Activated CD8-positive, alpha-beta memory T cell treated with anti-CD3 and anti-CD28 coated beads for 4 hours (primary cell): ENCODE measurements around the gene NMUR1.
A peak's percentile ranks its signal among the peaks of the same experiment; 100 is the strongest.

ENCODE experiments used
- DNase-seq, 2 donors: peaks; one replicate each; pipeline ENCODE4 v3.0.0-alpha.2; 2020; ENCODE audit warnings: low read depth in 2 of 2

NMUR1 gene

GRCh38 chr2:231554327-231554726 is 24.1 kb upstream of the NMUR1 start:
- no peak for DNase-seq

GRCh38 chr2:231552752-231553151 is 22.5 kb upstream of the NMUR1 start:
- no peak for DNase-seq

DNA sequence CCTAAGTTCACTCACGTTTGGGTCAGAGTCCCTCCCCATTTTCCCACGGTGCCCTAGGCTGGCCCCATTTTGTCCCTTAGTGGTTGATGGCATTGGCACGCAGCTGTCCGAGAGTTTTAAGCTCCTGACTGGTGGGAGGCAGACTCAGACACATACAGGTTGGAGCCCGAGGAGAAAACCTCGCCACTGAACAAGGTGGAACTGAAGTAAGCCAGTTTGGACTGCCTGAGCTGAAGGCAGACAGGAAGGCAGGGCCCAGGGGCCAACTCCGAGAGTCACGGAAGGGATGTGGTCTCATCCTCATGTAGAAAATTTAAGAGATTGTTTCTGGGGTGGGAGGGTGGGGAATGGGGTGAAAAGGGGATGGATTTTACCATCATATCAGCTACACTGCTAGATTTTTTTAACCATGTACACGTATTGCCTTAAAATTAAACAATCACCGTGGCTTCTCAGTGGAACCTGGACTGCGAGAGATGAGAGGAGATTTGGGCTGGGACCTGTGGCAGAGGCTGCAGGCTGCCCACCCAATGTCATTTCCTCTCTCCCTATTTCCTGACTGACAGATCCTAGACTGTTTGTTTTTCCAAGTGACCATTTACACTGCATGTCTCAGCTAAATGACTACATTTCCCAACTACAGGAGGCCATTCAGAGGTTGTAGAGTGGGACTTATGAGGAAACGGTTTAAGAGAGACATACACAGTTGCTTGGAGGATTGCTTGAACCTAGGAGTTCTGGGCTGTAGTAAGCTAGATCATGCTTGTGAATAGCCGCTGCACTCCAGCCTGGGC is 19.4 kb upstream of the NMUR1 start:
- no peak for DNase-seq

DNA sequence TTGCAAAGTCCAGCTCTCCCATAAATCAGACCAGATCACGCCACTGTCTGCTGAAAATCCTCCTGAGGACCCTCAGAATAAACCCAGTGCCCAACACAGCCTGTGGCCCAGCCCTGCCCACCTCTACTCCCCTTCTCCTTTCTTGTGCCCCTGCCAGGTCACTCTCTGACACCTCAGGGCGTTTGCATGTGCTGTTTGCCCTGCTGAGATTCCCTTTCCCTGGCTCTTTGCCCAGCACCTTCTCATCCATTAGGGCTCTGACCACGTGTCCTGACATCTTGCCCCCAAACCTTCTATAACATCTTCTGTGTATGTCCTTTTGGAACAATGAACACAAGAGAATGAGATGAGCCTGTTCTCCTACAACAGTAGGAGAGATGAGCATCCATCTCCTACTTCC is 18.5 kb upstream of the NMUR1 start:
- no peak for DNase-seq

DNA sequence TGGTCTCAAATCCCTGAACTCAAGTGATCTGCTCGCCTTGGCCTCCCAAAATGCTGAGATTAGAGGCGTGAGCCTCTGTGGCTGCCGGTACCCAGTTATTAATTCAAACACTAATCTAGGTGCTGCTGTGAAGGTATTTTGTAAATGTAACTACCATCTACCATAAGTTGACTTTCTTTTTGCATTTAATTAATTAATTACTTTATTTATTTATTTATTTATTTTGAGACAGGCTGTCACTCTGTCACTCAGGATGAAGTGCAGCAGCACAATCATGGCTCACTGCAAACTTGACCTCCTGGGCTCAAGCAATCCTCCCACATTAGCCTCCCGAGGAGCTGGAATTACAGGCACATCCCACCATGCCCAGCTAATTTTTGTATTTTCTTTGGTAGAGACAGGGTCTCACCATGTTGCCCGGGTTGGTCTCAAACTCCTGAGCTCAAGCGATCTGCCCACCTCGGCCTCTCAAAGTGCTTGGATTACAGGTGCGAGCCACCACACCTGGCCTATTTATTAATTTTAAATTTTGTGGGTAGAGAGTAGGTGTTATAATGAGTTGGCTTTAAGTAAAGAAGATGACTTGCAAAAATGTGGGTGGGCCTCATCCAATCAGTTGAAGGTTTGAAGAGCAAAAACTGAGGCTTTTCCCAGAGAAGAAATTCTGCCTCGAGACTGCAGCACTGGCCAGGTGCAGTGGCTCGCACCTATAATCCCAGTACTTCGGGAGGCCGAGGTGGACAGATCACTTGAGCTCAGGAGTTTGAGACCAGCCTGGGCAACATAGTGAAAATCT is 17.3 kb upstream of the NMUR1 start:
- no peak for DNase-seq

DNA sequence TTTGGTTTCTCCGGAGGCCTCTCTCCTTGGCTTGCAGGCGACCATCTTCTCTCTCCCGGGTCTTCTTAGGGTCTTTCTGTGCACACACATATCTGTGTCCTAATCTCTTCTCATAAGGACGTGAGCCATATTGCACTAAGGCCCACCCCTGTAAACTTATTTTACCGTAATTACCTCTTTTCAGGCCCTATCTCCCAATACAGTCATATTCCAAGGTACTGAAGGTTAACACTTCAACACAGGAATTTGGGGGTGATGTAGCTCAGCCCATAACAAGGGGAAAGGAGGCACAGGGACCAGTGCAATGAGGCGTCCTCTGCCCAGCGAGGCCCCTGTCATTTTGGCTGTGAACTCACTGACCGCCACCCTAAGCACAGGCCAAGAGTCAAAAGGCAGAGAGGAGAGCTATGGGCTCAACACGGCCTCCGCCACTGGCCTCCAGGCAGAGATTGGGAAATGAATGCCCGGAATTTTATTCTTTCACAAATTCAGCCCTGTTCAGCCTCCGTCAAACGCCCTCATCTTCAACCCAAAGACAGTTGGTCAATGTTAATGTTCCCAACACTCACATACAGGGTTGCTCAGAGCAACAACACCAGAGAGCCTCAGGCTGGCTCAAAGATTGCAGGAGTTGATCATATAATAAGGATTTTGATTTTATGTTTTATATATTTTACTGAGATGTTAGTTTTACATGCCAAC is 15.9 kb upstream of the NMUR1 start:
- DNase-seq = no peak

- DNase-seq = peak; percentile 26 to 50
Observed at GRCh38 chr2:231545105-231545902, 15.1 kb upstream of the NMUR1 start.

- no peak for DNase-seq
Observed at GRCh38 chr2:231542136-231542535, 11.9 kb upstream of the NMUR1 start.

DNA sequence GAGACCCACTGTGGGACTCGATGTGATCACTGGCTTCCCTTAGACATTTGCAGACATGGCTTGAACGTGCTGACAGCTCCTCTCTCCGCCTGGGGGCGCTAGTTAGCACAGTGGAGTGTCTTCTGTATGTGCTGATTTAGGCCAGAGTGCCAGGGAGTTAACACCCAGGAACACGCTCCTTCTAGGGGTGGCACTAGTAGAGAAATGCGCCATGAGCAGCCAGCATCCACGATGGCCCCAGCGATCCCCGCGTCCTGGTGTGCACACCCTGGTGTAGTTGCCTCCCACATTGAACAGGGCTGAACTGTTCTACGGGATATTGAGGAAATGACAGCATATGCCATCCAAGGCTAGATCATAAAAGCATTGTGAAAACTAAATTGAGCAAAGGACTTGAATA is 11.4 kb upstream of the NMUR1 start:
- no peak for DNase-seq

DNA sequence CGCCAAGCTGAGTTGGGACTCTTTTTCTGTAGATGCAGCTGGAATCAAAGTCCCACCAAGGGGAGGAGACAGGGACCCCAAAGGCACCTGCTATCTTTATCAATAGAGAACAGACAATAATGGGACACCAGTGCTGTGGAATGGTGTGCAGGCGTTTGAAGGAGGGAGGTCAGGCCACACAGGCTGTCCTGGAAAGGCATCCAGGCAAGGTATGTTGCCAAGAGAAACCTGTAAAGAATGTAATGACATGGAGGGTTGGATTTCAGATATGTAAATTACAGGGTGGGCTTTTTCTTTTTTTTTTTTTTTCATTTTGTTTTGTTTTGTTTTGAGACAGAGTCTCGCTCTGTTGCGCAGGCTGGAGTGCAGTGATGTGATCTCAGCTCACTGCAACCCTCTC is 9.7 kb upstream of the NMUR1 start:
- DNase-seq = no peak

- no peak for DNase-seq
Observed at GRCh38 chr2:231535961-231536360, 5.7 kb upstream of the NMUR1 start.

DNA sequence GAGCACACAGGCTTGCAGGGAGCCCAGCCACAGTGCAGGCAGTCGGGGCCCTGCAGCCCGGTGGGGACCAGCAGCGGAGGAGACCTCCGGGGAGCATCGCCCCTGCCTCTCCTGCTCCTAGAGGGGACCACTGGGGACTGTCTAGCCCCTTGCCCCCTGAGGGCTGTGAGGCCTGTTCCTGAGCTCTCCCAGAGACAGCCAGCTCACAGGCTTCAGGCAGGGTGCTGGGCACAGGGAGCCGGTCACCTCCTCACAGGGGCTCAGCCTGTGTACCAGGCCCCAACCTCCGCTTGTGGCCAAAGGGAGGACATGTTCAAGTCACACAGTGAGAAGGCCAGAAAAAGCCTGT is 3.5 kb upstream of the NMUR1 start:
- no peak for DNase-seq

- no peak for DNase-seq
Observed at GRCh38 chr2:231533086-231533776, 3.0 kb upstream of the NMUR1 start.

DNA sequence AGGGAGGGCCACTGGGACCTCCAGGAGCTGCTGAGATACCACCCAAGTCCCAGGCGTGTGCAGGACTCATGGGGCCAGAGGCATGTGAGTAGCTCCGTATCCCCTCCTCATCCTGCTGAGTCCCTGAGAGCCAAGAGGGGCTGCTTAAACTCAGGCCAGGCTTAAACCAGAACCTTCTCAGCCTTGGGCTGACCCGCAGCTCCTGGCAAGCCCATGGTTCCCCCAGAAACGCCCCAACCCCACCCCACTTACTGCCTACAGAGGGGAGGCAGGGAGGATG is 2.5 kb upstream of the NMUR1 start:
- no peak for DNase-seq

DNA sequence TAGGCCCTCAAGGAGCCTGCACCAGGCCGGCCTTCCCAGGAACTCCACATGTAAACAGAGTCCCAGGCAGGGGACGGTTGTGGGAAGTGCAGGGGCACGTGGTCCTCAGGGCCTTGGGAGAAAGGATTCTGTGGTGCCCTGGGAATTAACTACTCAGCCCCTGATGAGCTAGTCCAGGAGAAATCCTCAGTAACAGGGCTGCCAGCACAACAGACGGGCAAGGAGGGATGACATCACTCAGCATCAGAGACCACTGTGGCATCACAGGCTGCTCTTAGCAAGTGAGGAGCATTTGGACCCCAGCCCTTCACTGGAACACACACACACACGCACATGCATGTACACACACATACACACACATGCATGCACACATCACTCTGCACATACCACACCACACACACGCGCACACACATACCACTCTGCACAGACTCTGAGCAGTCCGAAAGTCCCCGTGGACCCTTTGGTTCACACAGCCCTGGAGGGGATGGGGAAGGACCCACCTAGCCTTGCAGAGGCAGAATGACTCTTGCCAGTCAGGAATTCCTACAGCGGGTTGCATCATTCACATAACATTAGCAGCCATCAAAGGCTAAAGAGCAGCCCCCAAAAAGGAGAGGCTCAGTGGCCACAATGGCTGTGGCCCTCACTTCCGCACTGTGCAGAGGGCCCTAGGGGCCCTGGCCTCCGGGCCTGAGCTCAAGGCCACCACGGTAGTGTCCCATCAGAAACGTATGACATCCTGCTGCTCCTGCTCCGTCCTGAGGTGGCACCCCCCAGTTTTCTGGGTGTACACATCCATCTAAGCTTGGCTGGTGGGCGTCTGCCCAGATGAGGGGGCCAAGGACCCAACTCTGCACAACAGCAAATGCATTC is 1.9 kb upstream of the NMUR1 start:
- DNase-seq = no peak

DNA sequence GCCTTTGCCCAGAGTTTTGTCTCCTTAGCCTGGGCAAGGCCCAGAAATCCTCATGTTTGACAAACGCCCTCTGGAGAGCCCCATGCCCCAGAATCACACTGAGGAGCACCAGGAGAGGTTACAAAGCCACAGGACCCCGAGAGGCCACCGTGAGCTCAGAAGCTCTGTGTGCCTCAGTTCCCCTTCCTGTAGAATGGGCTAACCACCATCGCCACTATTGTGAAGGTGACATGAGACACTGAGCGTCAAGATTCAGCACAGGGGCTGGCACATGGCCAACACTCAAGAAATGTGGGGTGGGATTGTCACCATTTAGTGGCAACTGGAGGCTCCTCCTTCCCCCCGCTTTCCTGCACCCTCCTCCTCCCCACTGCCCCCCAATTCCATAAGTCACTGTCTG is 1.2 kb upstream of the NMUR1 start:
- DNase-seq = no peak

DNA sequence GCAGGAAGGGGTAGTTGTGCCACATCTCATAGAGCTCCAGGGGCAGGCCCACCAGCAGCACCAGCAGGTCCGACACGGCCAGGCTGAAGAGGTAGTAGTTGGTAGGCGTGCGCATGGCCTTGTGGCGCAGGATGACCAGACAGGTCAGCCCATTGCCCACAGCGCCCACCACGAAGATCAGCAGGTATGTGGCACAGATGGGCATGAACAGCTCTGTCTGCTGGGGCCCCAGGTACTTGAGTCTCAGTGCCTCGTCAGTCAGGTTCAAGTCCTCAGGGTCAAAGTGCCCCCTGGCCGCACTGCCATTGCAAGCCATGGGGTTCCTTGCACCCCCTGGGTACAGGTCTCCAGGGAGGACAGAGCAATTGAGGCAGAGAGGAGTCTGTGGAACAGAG is 1.6 kb downstream of the NMUR1 start:
- DNase-seq = no peak

DNA sequence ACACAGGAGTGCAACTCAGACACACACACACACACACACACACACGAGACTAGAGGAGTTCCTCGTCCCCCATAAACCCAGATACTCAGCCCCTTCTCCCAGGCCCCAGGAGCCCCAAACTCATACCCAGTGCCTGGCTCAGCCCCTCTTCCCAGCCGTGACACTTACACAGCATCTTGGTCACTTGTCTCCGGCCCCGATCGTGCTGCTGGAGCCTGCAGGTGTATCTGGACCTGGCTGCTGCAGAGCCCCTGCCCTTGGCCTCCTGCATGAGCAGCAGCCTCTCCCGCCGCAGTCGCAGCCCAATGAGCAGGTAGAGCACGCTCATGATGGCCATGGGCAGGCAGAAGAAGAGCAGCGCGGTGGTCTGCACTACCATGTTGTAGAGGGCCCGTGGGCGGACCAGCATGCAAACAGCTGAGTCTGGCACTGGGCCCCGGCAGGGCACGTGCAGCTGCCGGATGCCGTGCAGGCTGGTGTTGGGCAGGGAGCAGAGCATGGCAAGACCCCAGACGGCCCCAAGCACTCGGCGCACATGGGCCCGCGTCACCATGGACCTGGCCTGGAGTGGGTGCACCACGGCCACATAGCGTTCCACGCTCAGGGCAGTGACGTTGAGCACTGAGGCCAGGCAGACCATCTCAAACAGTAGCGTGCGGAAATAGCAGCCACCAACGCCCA is 2.1 kb downstream of the NMUR1 start:
- DNase-seq = no peak

- DNase-seq = no peak
Observed at GRCh38 chr2:231527091-231527395, 3.2 kb downstream of the NMUR1 start.
